ENCODE data around the gene DUOX2.

DNA sequence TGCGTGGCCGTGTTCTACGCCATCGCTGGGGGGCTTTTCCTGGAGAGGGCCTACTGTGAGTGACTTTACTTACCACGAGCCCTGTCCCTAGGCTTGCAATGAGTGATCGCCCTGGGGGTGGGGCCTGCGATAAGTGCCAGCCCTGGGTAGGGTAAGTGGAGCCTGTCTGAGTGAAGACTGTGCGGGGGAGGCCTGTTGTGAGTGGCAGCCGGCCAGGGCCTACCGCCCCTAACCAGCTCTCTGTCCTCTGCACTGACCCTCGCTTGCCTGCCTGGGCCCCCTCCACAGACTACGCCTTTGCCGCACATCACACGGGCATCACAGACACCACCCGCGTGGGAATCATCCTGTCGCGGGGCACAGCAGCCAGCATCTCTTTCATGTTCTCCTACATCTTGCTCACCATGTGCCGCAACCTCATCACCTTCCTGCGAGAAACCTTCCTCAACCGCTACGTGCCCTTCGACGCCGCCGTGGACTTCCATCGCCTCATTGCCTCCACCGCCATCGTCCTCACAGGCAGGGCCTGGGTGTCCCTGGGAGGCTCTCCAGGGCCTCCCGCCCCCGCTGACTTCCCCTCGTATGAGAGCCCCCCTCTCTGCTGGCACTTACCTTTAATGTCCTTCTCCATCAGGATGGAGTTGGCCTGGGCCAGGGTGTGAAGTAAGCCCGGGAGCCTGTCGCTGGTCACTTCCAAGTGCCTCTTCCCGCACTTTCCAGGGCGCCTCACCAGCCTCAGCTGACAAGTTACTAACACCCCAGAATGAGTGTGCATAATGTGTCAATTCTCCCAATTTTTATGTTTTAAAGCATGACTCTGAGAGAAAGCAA lies 38.2 kb upstream of the DUOX2 start:
- TF ChIP-seq, protein P1, sequence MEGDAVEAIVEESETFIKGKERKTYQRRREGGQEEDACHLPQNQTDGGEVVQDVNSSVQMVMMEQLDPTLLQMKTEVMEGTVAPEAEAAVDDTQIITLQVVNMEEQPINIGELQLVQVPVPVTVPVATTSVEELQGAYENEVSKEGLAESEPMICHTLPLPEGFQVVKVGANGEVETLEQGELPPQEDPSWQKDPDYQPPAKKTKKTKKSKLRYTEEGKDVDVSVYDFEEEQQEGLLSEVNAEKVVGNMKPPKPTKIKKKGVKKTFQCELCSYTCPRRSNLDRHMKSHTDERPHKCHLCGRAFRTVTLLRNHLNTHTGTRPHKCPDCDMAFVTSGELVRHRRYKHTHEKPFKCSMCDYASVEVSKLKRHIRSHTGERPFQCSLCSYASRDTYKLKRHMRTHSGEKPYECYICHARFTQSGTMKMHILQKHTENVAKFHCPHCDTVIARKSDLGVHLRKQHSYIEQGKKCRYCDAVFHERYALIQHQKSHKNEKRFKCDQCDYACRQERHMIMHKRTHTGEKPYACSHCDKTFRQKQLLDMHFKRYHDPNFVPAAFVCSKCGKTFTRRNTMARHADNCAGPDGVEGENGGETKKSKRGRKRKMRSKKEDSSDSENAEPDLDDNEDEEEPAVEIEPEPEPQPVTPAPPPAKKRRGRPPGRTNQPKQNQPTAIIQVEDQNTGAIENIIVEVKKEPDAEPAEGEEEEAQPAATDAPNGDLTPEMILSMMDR (optimal IDR thresholded peaks at IDR 0.05 in 1 of 3, IDR thresholded peaks at IDR 0.05 in 1 of 3, conservative IDR thresholded peaks at IDR 0.05 in 1 of 3; ENCODE audit: extremely low read depth in 1 of 3, insufficient read depth in 2 of 3, low read length in 3 of 3) = no peak
- TF ChIP-seq EZH2 (IDR thresholded peaks at IDR 0.05; ENCODE audit: low read length) = no peak

Measured in keratinocyte (primary cell).